Stimulated activated CD4-positive, alpha-beta T cell treated with anti-CD3 and anti-CD28 coated beads, Interleukin-4, amount 100 ng/mL, for 1 hour (primary cell): ENCODE results near the gene BACH2.
A peak's percentile ranks its signal among the peaks of the same experiment; 100 is the strongest.
"Not testable (repeated sequence)": the region's sequence is repeated elsewhere in the genome, so short reads cannot be mapped to it uniquely, and the experiment has no call there.

ENCODE experiments used
- DNase-seq: peaks from one replicate; pipeline ENCODE4 v3.0.0-alpha.2; 2020

The BACH2 gene

DNA sequence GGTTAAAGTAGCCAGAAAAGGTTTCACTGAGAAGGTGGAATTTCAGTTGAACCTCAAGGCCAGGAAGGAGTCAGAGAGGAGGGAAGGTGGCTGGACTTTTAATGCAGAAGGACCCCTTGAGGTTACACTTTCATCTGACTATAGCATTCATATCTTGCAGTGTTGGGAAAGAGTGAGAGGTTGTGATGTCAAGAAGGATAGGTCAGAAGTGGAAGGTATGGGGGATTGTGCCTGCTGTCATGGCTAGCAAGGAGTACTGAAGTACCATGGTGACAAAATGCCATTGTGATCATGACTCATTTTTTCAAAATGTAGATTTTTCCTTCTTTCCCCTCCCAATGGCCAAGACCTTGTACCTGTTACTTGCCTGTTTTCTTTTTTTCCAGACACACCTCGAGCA is 5.2 kb upstream of the BACH2 start:
- DNase-seq: no peak

- DNase-seq: no peak
These were observed 1.9 kb upstream of the BACH2 start for GRCh38 chr6:90298459-90299053.

GRCh38 chr6:90297867-90298381 is 1.3 kb upstream of the BACH2 start:
- DNase-seq: no peak

GRCh38 chr6:90297115-90297866 is 648 bp upstream of the BACH2 start:
- DNase-seq: no peak

DNA sequence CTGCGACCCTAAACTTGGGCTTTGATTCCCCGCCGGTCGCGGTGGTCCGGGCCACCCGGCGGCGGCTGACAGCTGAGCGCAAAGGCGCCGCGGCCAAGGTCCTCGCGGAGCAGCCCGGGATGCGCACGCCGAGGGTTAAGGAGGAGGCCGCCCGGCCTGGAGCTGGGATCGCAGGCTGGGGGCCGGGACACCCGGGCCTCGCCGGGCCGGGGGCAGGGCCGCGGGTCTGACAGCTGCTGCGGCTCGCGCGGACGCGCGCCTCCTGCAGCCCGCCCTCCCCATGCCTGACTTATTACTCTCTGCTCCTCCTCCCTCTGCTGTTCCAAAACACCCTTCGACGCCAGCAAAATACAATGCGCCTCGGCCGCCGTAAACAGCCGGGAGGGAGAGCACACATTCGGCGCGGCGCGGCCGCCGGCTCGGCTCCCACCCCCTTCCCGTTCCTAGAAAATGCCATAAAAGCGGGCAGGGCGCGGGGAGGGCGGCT is 746 bp downstream of the BACH2 start:
- DNase-seq: peak; percentile 66

DNA sequence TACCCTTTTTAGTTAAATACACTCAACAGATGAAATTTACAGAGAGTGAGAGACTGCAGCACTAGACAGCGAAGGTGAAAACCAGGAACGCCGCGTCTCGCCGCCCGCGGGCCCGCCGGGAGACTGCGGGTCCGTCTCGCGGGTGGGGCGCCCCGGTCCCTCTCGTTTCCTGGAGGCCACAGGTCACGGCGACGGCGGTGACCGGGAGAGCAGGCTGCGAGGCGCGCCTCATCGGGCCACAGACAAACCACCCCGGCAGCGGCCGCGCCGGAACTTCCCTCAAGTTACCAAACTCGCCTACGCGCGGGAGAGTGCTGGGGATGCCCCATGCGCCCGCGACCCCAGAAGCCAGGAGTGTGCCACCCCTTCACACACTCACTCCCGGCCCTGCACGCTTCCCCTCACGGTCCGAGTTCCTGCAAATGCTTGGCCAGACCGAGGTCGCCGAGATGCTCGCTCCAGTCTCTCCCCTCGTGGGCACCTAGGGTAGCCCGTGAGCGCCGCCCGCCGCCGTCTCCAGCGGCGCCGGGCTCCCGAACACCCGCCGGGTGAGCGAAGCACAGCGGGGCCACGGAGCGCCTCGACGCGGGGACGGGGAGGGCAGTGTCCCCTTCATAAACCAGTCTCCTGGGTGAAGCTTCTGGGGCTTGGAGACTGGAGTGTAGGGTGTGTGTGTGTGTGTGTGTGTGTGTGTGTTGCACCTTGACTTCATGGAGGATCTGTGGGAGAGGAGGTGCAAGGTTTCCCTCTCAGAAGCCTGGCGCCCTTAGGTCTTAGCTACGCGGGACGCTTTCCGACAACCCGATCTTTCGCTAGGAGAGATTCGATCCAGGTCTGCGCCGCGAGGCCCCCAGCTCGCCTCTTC is 1.4 kb downstream of the BACH2 start:
- DNase-seq: peak; percentile 80

- peak; percentile 40 for DNase-seq
These were observed 2.0 kb downstream of the BACH2 start for GRCh38 chr6:90294614-90294988.

GRCh38 chr6:90294008-90294511 is 2.6 kb downstream of the BACH2 start:
- DNase-seq: no peak

- DNase-seq: no peak
These were observed 3.2 kb downstream of the BACH2 start for GRCh38 chr6:90293319-90293953.

- DNase-seq: no peak
These were observed 5.1 kb downstream of the BACH2 start for GRCh38 chr6:90291565-90291964.

- no peak for DNase-seq
These were observed 5.7 kb downstream of the BACH2 start for GRCh38 chr6:90290811-90291420.

- no peak for DNase-seq
These were observed 6.7 kb downstream of the BACH2 start for GRCh38 chr6:90289902-90290301.

- DNase-seq: no peak
These were observed 8.2 kb downstream of the BACH2 start for GRCh38 chr6:90288404-90288803.

- DNase-seq: peak; percentile 59
These were observed 9.7 kb downstream of the BACH2 start for GRCh38 chr6:90286884-90287488.

GRCh38 chr6:90285611-90286381 is 10.8 kb downstream of the BACH2 start:
- peak; percentile 38 for DNase-seq

- no peak for DNase-seq
These were observed 11.6 kb downstream of the BACH2 start for GRCh38 chr6:90285042-90285481.

GRCh38 chr6:90284236-90285041 is 12.2 kb downstream of the BACH2 start:
- DNase-seq: peak; percentile 32

DNA sequence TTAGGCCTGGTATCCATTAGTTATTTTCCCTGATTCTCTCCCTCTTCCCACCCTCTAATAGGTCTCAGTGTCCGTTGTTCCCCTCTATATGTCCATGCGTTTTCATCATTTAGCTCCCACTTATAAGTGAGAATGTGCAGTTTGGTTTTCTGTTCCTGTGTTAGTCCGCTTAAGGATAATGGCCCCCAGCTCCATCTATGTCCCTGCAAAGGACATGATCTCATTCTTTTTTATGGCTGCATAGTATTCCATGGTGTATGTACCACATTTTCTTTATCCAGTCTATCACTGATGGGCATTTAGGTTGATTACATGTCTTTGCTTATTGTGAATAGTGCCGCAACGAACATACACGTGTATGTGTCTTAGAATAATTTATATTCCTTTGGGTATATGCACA is 14.4 kb downstream of the BACH2 start:
- DNase-seq: not testable (repeated sequence)

DNA sequence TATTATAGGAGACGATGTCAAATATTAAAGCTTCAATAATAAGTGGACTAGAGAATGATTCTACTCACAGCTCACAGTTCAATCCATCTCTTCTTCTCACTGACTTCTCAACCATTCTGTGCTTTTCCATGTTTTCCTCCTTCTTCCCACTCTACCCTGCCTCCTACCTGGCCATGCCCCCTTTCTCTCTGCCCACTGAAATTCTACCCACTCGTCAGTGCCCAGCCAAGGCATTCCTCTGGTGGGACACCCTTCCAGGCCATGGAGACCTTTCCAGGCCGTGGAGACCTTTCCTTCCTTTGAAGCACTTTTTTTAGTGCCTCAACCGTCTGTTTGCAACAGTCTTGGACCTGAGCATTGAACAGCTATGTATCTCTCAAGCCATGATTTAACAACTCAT is 18.5 kb downstream of the BACH2 start:
- DNase-seq: no peak
